Fibroblast of peridontal ligament (primary cell): Measurements from ENCODE around the gene IL15.
"Not testable (repeated sequence)": the region's sequence is repeated elsewhere in the genome, so short reads cannot be mapped to it uniquely, and the experiment has no call there.

Experiments
- DNase-seq: peaks from one replicate; pipeline ENCODE4 v3.0.0-alpha.2; 2010; ENCODE audit errors: extremely low read depth

Gene IL15

GRCh38 chr4:141702472-141703182 is 66.2 kb downstream of the IL15 start:
- DNase-seq: no peak

GRCh38 chr4:141703497-141703896 is 67.1 kb downstream of the IL15 start:
- DNase-seq: no peak

DNA sequence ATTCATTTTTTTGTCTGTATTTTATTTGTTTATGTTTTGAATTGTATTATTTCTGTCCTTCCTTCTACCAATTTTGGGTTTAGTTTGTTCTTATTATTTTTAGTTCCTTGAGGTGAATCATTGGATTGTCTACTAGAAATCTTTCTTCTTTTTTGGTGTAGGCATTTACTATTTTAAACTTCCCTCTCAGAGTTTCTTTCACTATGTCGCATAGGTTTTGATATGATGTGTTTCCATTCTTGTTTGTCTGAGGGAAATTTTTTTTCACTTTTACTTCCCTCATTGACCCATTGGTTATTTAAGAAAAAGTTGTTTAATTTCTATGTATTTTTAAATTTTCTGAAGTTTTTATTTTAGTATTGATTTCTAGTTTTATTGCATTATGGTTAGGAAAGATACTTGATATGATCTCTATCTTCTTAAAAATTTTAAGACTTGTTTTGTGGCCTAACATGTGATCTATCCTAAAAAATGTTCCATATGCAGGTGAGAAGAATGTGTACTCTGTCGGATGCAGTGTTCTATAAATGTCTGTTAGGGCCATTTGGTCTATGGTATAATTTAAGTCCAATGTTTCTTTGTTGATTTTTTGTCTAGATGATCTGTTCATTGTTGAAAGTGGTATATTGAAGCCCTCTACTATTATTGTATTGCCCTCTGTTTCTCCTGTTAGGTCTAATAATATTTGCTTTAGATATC is 68.8 kb downstream of the IL15 start:
- no peak for DNase-seq

DNA sequence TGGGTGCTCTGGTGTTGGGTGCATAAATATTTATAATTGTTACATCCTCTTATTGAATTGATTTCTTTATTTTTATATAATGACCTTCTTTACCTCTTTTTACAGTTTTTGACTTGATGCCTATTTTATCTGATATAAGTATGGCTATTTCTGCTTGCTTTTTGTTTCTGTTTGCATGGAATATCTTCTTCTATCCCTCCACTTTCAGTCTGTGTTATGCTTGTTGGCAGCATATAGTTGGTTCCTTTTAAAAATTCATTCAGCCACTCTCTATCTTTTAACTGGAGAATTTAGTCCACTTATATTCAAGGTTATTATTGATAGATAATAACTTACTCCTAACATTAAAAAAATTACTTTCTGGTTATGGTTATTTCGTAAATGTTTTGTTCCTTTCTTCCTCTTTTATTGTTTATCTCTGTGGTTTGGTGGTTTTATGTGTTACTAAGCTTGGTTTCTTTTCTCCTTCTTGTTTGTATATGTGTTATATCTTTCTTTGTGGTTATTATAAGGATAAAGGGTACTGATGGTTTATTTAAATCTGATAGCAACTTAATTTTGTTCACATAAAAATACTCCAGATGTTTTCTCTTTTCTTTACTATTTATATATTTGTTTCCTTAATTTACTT is 69.5 kb downstream of the IL15 start:
- DNase-seq: no peak

DNA sequence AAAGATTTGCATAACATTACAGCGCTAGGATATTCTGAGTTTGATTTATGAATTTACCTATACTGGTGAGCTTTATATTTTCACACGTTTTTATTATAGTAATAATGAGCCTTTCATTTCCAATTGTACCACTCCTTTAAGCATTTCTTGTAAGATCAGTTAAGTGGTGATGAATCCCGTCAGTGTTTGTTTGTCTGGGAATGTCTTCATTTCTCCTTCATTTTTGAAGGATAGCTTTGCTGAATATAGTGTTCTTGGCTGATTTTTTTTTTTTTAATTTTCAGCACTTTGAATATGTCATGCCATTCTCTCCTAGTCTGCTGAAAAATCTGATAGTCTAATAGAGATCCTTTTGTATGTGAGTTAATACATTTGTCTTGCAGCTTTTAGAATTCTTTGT is 70.1 kb downstream of the IL15 start:
- no peak for DNase-seq

- DNase-seq: peak; percentile 64
Measured at GRCh38 chr4:141711211-141711610, 74.8 kb downstream of the IL15 start.

GRCh38 chr4:141713185-141713584 is 76.8 kb downstream of the IL15 start:
- no peak for DNase-seq

GRCh38 chr4:141713771-141714445 is 77.5 kb downstream of the IL15 start:
- peak; percentile 46 for DNase-seq

DNA sequence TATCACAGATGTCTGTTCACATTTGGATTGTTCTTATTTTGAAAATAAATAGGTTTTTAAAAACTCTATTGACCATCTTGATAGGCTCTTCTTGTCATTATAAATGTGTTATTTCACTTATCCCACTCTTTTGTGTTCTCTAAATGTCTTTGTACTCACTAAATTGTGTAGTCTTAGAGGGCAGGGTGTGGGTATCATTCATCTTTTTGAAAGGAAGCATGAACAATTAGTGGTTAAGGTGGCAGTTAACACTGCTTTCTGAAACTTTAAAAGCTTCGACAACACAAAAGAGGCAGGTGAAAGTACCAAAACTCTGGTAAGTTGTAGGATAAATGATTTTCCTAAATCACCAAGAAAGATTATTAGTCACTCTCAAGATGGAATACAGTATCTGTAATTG is 83.2 kb downstream of the IL15 start:
- no peak for DNase-seq

GRCh38 chr4:141721174-141721573 is 84.8 kb downstream of the IL15 start:
- no peak for DNase-seq

DNA sequence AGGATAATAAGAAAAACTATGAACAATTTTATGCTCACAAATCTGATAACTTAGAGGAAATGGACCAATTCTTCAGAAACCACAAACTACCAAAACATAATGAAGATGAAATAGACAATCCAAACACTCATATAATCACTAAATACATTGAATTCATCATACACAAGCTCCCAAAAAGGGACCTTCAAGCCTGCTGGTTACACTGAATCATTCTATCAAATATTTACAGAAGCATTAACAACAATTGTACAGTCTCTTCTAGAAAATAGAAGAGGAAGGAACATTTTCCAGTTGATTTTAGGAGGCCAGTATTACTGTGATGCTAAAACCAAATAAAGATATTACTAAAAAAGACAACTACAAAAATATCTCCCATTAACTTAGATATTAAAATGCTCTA is 88.3 kb downstream of the IL15 start:
- DNase-seq: no peak

DNA sequence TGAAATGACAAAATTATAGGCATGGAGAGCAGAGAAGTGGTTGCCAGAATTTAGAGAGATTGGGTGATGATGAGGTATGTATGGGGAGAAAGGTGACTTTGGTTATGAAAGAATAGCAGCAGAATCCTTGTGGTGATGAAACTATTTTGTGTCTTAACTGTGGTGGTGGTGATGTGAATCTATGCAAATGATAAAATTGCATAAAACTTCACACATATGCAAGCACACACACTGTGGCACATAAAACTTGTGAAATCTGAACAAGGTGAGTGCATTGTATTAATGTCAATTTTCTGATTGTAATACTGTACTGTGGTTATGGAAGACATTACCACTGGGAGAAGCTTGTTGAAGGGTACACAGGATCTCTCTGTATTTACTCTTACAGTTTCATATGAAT is 91.0 kb downstream of the IL15 start:
- no peak for DNase-seq

DNA sequence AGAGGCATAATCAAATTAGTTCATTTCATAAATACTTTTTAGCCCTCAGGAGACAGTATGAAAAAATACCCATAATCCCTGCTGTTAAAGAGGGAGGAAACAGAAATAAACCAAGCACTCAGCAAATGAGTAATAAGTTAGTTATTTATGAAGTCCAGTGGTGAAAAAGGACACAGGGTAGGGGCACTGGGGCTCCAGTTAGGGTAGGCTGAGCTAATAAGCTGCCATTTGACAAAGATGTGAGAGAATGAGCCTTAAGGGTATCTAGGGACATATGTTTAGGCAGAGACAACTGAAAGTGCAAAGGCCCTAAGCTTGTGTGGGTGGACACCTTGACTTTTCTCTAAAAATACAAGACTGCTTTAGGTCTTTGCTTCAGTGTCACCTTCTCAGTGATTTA is 94.4 kb downstream of the IL15 start:
- DNase-seq: no peak

DNA sequence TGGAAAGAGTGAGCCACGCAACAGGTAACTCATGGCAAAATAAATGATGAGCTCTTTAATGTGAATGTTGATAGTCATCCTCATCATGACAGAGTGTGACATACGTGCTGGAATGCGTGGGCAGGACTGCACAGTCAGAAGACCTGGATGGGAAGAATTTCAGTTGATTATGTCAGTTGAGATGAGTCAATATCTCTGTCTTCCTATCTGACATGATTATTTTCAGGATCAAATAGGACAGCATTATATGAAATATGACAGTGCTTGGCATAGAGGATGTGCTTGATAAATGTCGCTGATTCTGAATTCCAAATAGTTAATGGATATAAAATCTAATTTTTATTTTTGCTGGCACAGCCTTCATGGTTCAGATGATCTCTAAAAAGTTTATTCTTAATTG is 95.1 kb downstream of the IL15 start:
- DNase-seq: no peak

GRCh38 chr4:141739636-141740035 is 103.3 kb downstream of the IL15 start:
- DNase-seq: peak; percentile 63

DNA sequence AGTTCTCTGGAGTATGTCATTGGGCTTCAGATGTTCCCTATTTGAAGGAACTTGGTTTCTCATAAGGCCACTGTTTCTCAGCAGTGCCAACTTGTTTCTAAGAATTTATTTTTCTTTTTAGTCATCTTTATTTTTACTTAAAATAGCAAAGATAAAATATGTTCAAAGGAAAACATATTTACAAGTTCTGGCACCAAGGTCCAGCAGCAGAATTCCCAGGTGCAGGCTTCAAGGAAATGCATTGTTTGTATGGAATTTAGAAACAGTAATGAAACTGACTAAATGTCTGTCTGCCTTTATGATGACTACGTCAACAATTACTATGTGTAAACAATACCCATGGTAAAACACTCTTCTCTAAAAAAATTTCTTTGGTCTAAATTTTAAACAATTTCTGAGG is 109.6 kb downstream of the IL15 start:
- no peak for DNase-seq

GRCh38 chr4:141751806-141752205 is 115.4 kb downstream of the IL15 start:
- DNase-seq: not testable (repeated sequence)

DNA sequence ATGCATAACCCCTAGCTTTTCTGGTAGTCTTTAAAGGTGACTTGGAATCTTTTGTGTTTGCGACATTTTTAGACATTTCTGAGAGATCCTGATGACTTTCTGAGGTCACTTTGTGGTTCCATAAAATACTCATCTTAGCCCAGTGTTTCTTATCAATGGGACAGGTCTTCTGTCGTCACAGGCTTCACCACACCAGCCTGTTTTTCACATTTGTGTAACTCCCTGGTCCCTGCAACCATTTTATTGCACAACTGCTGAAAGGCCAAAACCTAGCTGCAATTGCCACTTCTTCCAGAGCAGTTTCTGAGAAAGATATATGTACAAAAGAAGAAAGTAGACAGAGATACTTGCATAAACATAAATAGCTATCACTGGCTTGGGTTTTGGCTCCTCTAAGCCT is 120.9 kb downstream of the IL15 start:
- DNase-seq: no peak

DNA sequence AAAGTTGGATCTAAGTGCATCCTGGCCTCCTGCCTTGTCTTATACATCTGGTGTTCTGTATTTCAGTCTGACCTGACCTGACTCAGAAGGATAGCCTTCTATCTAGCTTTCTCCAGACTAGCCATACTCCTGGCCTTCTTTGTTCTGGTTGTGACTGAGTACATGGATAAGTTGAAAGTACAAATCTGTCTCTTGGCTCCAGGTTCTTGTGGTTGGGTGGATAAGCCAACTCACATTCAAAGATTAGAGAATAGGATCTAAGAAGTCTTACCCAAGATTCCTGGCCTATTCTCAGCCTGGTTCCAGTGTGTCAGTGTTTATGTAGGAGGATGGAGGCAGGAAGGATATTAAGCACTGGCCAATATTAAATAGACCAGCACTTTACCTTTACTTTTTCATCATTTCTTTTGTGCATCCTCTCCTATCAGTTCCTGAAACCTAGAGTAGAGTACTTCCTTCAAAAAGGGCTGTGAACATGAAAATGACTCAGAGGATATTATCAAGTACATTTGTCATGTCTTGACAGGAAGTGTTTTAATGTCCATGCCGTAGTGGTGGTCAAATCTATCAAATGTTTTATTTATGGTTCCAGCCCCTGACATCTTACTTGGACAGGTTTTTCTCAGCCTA is 123.5 kb downstream of the IL15 start:
- peak; percentile 54 for DNase-seq

DNA sequence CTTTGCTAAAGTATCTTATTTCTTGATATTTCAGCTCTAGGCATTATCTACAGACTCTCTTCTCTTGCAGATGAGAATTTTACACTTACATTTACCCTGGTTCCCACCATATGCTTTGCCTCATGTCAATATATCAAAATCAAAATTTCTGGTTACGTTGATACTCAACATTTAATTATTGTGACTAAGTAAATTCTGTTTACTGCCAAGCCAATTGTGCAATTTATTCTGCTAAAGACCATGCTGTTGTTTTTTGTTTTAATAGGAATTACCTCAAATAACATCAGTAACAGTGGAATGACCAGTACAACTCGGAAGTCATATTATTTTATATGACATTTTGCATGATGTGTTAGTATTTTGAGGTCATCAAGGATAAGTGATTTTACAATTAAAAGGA is 125.5 kb downstream of the IL15 start:
- no peak for DNase-seq

- DNase-seq: no peak
Measured at GRCh38 chr4:141763374-141763773, 127.0 kb downstream of the IL15 start.

DNA sequence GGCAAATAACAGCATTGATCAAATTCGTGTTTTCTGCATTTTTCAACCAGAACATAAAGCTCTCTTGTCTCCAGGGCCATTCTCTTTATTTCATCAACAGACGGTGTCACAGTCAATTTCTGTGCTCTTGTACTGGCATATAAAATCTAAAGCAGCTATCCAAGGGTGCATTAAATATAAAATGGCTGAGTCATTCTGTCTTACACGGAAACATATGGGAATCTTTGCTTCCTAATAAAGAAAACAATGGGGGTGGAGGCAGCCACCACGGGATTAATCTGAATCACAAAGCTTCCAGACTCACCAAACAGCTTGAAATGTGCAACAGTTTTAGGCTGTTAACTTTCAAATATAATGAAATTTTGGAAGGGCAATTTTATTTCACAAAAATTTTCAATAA is 132.6 kb downstream of the IL15 start:
- peak; percentile 74 for DNase-seq
